ENCODE results near the gene PRKG1.

The PRKG1 gene

GRCh38 chr10:51624013-51624412, 549.7 kb downstream of the PRKG1 start:
- no peak for DNase-seq

GRCh38 chr10:51629934-51630639, 555.8 kb downstream of the PRKG1 start:
- no peak for DNase-seq

- DNase-seq: no peak
These were observed 556.3 kb downstream of the PRKG1 start for GRCh38 chr10:51630640-51631005.

DNA sequence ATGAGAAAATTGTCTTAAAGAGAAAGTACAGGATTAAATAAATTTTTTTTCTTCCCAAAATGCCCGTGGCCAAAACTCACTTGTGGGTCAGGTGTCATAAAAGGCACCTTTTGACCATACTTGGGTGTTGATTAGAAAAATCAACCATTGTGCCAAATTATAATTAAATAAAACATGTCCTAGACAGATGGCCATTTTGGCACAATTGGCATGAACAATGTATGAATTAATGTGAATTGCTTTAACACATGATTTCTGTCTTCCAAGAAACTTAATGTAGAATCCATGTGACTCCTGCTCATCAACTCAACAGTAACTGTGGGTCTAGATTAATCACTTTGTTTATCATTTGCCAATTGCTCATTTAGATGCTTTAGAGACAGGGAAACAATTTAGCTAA, 561.1 kb downstream of the PRKG1 start:
- DNase-seq: no peak

DNA sequence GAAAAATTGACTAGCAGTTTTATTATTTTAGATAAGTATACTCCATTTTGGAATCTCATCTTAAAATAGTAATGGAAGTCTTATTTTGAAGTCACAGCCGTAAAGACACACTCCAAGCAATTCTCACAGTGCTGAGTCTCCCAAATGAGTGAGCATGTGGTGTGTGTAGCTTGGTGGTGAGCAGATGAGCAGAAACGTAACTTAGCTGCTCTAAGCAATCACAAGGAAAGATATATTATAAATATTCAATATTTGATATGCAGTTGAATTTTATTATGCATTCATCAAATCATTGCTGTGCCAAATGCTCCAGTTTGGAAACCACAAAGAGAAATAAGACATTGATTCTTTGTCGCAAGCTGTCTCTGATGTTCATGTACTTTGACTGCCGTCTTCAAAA, 563.9 kb downstream of the PRKG1 start:
- no peak for DNase-seq

GRCh38 chr10:51638737-51639136, 564.5 kb downstream of the PRKG1 start:
- DNase-seq: no peak

DNA sequence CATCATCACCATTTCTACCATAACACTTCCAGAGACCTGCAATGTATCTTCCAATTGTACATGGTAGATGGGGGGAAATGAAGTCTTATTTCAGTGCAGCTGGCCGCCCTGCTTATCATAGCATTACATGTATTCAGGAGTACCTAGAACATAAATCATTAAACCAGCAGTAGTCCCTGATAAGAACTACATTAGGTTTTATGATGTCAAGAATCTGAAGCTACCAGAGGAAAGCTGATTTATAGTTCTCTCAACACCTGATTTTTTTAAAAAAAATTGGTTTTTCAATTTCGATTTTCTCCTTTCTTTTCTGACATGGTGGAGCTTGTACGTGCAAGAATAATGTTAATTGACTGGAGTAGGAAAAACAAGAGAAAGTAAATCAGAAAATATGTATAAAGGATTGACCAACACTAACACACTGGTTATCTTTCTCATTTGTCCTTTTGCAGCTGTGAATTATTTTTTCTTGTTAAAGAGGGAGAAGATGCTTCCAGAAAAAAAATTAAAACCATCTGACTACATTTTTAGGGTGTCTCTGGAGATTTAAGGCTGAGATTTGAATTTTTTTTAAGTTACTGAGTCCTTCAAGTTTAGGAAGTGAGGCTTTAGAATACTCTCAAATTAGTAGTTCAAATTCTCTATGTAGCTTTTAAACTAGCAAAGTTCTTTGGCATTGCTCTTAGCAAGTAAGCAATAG, 566.0 kb downstream of the PRKG1 start:
- no peak for DNase-seq

DNA sequence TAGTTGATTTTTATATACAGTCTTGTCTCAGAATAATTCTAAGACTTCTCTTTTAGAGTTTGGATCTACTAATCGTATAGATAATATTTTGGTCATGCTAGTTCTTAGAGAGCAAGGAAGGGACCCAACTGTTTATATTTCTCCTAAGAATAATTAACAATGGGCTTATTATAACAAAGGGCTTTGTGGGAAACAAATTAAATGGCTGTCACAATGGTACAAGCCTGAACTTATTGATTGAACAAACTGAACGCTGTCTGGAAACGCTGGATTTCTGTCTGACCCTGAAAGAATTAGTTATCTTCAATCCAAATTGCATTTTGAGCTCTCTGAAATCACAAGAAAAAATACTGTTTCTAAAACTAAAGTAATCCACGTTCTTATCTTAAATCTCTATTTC, 568.3 kb downstream of the PRKG1 start:
- no peak for DNase-seq

DNA sequence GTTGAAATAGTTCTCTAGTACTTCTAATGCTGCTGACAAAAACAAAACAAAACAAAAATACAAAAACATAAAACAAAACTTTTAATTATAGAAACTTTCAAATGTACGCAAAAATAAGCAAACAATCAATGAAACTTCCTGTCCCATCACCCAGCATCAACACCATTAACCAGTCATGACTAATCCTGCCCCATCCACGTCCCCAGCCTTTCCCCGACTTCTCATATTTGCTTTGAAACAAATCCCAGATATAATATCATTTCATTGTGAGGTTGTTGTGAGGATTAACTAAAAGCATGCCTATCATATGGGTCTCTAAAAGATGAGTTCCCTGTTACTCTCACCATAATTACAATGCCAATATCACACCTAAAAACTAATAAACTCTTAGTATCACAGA, 569.4 kb downstream of the PRKG1 start:
- DNase-seq: no peak

DNA sequence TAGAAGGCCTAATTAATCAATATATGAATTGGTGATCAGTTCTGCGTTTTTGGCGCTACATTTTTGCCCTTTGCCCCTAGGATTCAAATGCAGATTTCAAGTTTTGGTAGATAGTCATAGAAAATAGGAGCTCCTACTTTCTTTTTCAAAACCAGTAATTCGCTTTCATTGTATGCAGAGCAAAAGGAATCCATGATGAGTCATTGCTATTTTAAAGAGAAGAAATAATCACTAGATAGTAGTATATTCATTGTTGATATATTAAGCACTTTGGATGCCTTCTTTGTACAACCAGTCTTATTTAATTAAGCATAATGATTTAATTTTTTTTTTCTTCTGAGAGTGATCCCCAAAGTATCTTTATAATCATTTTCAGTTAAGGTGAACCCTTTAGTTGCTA, 574.8 kb downstream of the PRKG1 start:
- DNase-seq: no peak

GRCh38 chr10:51651063-51651462, 576.8 kb downstream of the PRKG1 start:
- DNase-seq: no peak

- no peak for DNase-seq
These were observed 578.7 kb downstream of the PRKG1 start for GRCh38 chr10:51653025-51653424.

GRCh38 chr10:51654918-51655317, 580.6 kb downstream of the PRKG1 start:
- no peak for DNase-seq

DNA sequence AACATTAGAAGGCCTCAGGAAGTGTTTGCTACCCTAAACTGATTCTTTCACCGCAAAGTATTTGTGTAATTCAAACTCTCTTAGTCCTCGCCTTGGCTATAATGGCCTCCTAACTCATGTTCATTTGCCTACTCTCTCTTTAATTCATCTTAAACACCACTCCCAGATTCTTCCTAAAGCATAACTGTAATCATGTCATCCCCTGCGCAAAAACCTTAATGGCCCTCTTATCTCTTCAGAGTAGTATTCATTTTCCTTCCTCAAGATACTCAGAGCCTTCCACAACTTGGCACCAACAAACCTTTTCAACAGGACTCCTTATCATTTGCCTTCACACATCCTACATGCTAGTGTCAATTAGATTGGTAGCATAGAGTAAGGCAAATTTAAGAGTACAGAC, 582.2 kb downstream of the PRKG1 start:
- DNase-seq: no peak

GRCh38 chr10:51658000-51658399, 583.7 kb downstream of the PRKG1 start:
- DNase-seq: no peak

DNA sequence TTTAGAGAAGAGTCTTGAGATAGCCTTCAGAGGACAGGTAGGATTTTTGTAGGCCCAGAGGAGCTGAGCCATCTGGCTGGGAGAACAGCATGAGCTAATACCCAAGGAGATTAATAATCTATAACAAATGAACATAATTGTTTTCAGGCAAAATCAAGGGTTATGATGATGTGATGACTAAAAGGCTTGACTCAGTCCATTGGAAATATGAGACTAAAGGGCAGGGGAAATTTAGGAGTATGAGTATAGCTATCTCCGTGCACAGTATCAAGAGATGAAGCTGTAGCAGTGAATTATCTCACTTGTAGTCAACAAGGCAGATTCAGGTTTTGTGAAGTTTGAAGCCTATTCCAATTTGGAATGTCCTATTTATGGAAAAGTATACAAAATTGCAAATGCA, 585.1 kb downstream of the PRKG1 start:
- no peak for DNase-seq

GRCh38 chr10:51663086-51663485, 588.8 kb downstream of the PRKG1 start:
- DNase-seq: no peak

- no peak for DNase-seq
These were observed 592.2 kb downstream of the PRKG1 start for GRCh38 chr10:51666456-51666855.

DNA sequence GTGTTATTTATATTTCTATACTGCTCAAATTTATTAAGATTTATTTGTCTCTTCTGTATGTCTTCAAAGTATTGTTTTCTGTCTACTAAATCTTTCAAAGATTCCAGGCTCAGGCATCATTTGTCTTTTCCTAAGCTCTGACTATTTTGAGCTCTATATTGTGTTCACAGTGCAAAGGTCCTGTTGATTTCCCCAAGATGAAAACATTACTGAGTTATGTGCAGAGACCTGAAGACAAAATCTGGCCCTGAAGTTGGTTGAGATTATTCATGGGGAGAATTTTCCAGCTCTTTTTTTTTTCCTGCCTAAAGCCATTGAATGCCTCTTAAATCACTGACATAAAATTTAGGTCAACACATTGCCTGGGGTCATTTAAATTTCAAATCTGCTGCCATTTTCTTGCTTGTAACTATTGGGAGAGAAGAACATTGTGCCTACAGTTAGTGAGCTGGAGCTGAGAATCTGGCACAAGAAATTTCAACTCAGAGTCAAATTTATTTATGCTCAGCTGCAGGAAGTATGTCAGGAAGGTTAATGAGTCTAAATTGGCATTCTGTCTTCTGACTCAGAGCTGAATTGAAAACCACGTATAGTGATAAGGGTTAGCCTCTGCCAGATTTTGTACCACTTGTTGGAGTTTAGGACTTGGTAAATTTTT, 593.5 kb downstream of the PRKG1 start:
- DNase-seq: no peak

- no peak for DNase-seq
These were observed 594.0 kb downstream of the PRKG1 start for GRCh38 chr10:51668336-51668689.

DNA sequence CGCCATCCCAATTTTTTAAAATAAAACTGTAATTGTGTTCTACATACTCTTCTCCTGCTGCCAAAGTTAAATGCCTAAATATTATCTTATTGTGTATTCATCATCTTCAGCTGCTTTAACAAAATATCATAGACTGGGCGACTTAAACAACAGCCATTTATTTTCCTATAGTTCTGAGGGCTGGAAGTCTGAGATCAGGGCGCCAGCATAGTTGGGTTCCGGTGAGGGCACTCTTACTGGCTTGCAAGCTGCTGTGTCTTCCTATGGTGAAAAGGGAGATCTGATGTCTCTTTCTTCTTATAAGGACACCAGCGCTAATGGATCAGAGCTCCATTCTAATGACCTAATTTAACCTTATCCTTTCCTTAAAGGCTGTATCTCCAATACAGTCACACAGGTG, 594.8 kb downstream of the PRKG1 start:
- no peak for DNase-seq

GRCh38 chr10:51672039-51672535, 597.8 kb downstream of the PRKG1 start:
- DNase-seq: no peak

DNA sequence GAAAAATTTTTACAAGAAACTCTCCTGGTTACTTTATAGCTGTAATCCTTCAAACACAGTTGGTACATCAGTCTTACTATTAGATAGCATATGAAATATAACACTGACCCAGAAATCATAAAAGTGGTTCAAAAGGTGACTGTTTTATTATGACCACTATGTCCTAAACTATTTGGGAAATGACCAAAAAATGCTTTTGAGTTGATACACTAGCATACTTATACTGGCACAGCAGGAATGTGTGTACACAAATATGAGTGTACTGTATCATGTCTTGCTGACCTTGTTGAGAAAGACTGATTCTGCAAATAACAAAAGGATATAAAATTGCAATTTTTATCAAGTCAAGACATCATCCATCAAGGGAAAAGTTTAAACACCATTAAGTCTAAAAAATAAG, 600.8 kb downstream of the PRKG1 start:
- DNase-seq: no peak

- no peak for DNase-seq
These were observed 605.6 kb downstream of the PRKG1 start for GRCh38 chr10:51679841-51680240.

All from NCI-H2171 (cell line).